BJ (cell line): Measurements from ENCODE around the gene CXorf38. TPM values are rescaled to one million over a fixed set of nuclear protein-coding genes. Genes with fewer than 3 reads are reported as not detected.

Source experiments
- CTCF ChIA-PET: fragments of 350-600 bp; formaldehyde crosslinking; extraction: SDS; loops from one replicate; lab custom pipeline; 2021; ENCODE audit warnings: antibody characterized with exemption, inconsistent platforms; lab: Yijun Ruan, JAX
- POLR2A ChIA-PET: fragments of 300-600 bp; sonication (Branson Sonifier 250); formaldehyde crosslinking; extraction: SDS; loops from one replicate; lab custom pipeline; 2021; ENCODE audit warnings: antibody characterized with exemption; lab: Charles Lee
- DNase-seq: peaks from one replicate; pipeline ENCODE4 v3.0.0-alpha.2; 2011; ENCODE audit warnings: low read depth
- H3K27me3 ChIP-seq: 2 replicates; pipeline ENCODE4 v1.6.0; 2011; ENCODE audit warnings: low read length; ENCODE audit not compliant: control insufficient read depth, insufficient read depth
- H3K36me3 ChIP-seq: 2 replicates; pipeline ENCODE4 v1.5.1; 2011; ENCODE audit warnings: low read length; ENCODE audit not compliant: control insufficient read depth, insufficient read depth
- H3K4me3 ChIP-seq: 2 replicates; pipeline ENCODE4 v1.5.1; 2011; ENCODE audit warnings: low read depth, mild to moderate bottlenecking, control low read depth, low read length
- polyA plus RNA-seq: library from polyadenylated mRNA; depleted of rRNA; stranded (reverse); fragments of >200 nt; gene quantifications from 2 replicates; pipeline ENCODE4 v1.2.3, GENCODE V29; 2011
- TF ChIP-seq, protein P1 (sequence below): IDR thresholded peaks from 2 replicates; pipeline ENCODE4 v1.5.1; 2011; ENCODE audit warnings: low read depth, mild to moderate bottlenecking, control low read depth, inconsistent platforms, low read length, moderate library complexity; ENCODE audit not compliant: insufficient read depth

The CXorf38 gene
- polyA plus RNA-seq, 1 experiment: 6.2 TPM

DNA sequence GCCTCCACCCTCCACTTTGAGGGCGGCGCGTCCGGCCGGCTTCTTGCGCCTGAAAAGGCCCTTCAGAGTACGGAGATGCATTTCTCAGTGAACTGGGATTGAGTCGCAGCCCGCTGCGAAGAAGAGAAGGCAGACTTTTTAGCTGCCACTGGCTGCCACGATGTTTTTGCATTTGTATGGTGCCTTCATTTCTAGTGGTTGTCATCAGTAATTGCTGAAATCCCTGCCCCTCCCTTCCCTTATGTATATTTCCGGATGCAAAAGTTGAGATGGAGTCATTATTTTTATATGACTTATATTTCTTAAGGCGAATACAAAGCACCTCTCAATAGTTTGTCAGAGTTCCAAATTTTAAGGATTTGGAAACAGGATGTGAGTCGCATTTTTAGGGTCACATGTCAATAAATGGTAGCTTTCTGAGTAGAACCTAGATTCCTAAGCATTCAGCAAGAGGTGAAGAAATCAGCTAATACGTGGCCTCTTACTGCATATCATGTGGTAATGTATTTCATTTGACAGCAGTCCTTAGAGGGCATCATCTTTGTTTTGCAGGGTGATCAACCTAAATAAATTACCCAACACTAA, 65.9 kb downstream of the CXorf38 start:
- Histone ChIP-seq H3K36me3 (no peaks in the 10 kb centered on the region), H3K4me3 (peak overlapping the region; percentile 60), H3K27me3 (no peaks in the 10 kb centered on the region)
- no peak for DNase-seq
- ChIA-PET POLR2A (no interaction called here), CTCF (no interaction called here)
- TF ChIP-seq, protein P1, sequence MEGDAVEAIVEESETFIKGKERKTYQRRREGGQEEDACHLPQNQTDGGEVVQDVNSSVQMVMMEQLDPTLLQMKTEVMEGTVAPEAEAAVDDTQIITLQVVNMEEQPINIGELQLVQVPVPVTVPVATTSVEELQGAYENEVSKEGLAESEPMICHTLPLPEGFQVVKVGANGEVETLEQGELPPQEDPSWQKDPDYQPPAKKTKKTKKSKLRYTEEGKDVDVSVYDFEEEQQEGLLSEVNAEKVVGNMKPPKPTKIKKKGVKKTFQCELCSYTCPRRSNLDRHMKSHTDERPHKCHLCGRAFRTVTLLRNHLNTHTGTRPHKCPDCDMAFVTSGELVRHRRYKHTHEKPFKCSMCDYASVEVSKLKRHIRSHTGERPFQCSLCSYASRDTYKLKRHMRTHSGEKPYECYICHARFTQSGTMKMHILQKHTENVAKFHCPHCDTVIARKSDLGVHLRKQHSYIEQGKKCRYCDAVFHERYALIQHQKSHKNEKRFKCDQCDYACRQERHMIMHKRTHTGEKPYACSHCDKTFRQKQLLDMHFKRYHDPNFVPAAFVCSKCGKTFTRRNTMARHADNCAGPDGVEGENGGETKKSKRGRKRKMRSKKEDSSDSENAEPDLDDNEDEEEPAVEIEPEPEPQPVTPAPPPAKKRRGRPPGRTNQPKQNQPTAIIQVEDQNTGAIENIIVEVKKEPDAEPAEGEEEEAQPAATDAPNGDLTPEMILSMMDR: no peak

DNA sequence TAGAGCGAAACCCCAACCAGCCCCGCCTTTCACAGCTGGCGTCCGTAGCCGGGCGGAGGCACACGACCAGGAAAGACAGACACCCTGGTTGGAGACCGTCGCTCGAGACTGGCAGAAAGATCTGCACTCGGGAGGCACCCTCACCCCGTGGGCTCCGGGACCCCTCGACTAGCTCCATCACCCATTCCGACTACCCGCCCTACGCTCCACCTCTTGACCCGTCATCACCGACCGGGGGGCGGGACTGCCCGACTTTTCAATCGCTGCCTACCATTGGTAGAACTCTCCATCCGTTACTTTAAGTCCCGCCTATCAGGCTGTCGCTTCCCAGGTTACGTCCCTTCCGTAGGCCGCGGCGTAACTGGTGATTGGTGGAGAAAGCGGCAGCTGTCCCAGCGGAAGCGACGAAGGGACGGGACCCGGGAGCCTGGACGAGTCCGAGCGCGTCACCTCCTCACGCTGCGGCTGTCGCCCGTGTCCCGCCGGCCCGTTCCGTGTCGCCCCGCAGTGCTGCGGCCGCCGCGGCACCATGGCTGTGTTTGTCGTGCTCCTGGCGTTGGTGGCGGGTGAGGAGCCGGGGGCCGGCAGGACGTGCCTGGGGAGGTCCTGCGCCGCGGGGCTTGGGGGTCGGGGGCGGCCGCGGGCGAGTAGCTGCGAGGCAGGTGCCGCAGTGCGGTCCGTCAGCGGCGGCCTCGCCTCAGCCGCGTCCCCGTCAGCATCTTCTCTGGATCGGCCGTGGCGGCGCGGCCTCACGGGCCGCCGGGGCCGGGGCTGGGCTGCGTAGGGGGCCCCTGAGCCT, 66.6 kb downstream of the CXorf38 start, which contains the start of gene ATP6AP2:
Gene ATP6AP2 (plus strand): TSS at position 434 of the 799 bp plus-strand sequence. CDS start 96 bp downstream, at position 530.
- POLR2A ChIA-PET: interaction anchor here (0.6 kb wide), 1 partner anchor 429 kb away, joined by 3 read pairs; no protein-coding TSS in a partner anchor

DNA sequence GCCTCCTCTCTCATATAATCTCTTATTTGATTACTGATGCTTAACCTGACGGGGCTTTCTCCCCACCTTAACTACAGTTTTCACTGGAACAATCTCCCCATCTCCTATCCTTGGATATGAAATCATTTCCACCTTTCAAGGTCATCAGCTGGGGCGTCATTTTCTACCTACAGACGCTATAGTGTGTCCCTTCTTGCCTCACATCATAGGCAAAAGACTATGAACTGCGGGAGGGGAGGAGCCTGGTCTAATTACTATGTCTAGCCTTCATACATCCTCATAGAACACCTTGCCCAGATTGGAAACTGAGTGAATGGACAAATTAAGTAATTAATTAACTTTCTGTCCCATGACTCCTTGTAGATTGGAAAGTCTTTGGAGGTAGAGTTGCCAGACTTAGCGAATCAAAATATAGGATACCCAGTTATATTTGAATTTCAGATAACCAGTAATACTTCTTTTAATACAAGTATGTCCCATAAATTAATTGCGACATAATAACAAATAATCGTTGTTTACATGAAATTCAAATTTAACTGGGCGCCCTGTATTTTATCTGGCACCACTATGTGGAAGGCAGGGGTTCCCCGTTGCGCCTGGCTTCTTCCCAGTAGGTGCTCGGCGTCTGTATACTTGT, 67.3 kb downstream of the CXorf38 start:
- DNase-seq: no peak
- TF ChIP-seq, protein P1: no peak
- POLR2A ChIA-PET: no interaction called here
- CTCF ChIA-PET: no interaction called here
- Histone ChIP-seq H3K4me3 (peak overlapping the region; percentile 60), H3K36me3 (no peaks in the 10 kb centered on the region), H3K27me3 (no peaks in the 10 kb centered on the region)

More for the DNA sequence above, 66.6 kb downstream of the CXorf38 start, which contains the start of gene ATP6AP2:
- H3K27me3 ChIP-seq: no peaks in the 10 kb centered on the region
- TF ChIP-seq, protein P1: no peak
- CTCF ChIA-PET: no interaction called here
- no peaks in the 10 kb centered on the region for H3K36me3 ChIP-seq
- DNase-seq: peak; percentile 66
- peak within 1 kb of the TSS; percentile 60 for H3K4me3 ChIP-seq

DNA sequence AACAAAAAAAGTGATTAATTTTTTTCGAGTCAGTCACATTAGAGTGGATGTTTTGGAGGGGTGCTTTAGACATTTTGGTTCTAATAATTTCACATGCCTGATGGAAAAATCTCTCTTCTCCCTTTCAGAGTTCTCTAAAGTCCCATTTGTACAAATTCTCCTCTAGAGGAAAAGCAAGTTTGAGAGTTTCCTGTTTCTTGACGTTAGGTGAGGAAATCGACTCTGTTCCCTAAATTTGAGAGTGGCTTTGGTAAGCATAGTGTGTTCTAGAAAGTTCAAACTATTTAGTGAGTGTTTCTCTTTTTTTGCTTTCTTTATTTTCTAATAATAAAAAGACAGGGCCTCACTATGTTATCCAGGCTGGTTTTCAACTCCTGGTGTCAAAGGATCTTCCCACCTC, 68.2 kb downstream of the CXorf38 start:
- POLR2A ChIA-PET: no interaction called here
- DNase-seq: no peak
- CTCF ChIA-PET: interaction anchor here (1.0 kb wide), 1 partner anchor 10 kb away, joined by 3 read pairs; no protein-coding TSS in a partner anchor
- no peaks in the 10 kb centered on the region for H3K36me3 ChIP-seq
- no peak overlapping the region for H3K4me3 ChIP-seq
- no peaks in the 10 kb centered on the region for H3K27me3 ChIP-seq
- TF ChIP-seq, protein P1: no peak
